Endothelial cell of umbilical vein (primary cell): ENCODE data around the gene LONP1. TPM values are rescaled to one million over a fixed set of nuclear protein-coding genes. Genes with fewer than 3 reads are reported as not detected.
A peak's percentile ranks its signal among the peaks of the same experiment; 100 is the strongest.

Experiments
- BruUV-seq: library from RNA; stranded (reverse); fragments of 400-500 nt; replicated peaks from 2 replicates; lab custom pipeline; 2021; lab: Mats Ljungman, UMichigan
- CTCF ChIA-PET: fragments of 300-600, 350-600 bp; sonication (Branson Sonifier 250); formaldehyde crosslinking; loops from one replicate; lab custom pipeline; 2021; ENCODE audit warnings: antibody characterized with exemption, inconsistent platforms; lab: Charles Lee
- POLR2A ChIA-PET: fragments of 300-600, 350-600 bp; sonication (Branson Sonifier 250); formaldehyde crosslinking; loops from one replicate; lab custom pipeline; 2021; ENCODE audit warnings: antibody characterized with exemption, inconsistent platforms; lab: Charles Lee
- DNase-seq: peaks from one replicate; pipeline ENCODE4 v3.0.0-alpha.2; 2011; ENCODE audit warnings: low read depth, low spot score
- FAIRE-seq: peaks from 2 replicates; lab custom pipeline; 2011; peaks lifted over from hg19 to GRCh38; lab: Jason Lieb, UNC
- H2AFZ ChIP-seq: 2 replicates; pipeline ENCODE4 v1.6.0; 2012; ENCODE audit warnings: low read depth, low read length, control low read depth, inconsistent platforms
- H3K27ac ChIP-seq: 2 replicates; pipeline ENCODE4 v1.5.1; 2011; ENCODE audit warnings: low read depth, mild to moderate bottlenecking, control low read depth, low read length, moderate library complexity; ENCODE audit not compliant: insufficient read depth
- H3K27me3 ChIP-seq, 2 experiments: 2 replicates each; pipeline versions ENCODE4 v1.6.0 to v1.6.1; 2011; ENCODE audit warnings: low read length in 2 of 2, mixed read lengths in 1 of 2; ENCODE audit not compliant: control insufficient read depth in 2 of 2, insufficient read depth in 2 of 2
- H3K36me3 ChIP-seq, 2 experiments: 2 replicates in 1 of 2; 3 replicates in 1 of 2; pipeline ENCODE4 v1.5.1; 2011; ENCODE audit warnings: low read length in 2 of 2, mild to moderate bottlenecking in 1 of 2, moderate library complexity in 1 of 2; ENCODE audit not compliant: control insufficient read depth in 2 of 2, insufficient read depth in 2 of 2; ENCODE audit errors: extremely low read depth in 1 of 2
- H3K4me1 ChIP-seq: 3 replicates; pipeline ENCODE4 v1.5.1; 2011; ENCODE audit warnings: mild to moderate bottlenecking, low read length; ENCODE audit not compliant: control insufficient read depth, insufficient read depth; ENCODE audit errors: extremely low read depth
- H3K4me2 ChIP-seq: 2 replicates; pipeline ENCODE4 v1.6.1; 2011; ENCODE audit warnings: low read length, control low read depth, mixed read lengths; ENCODE audit not compliant: insufficient read depth
- H3K4me3 ChIP-seq, 3 experiments: fragments of 200-600 bp in 1 of 3; sonication (generic), shearing (Covaris generic) in 1 of 3; replicated peaks in 1 of 3; 2 replicates each; pipeline ENCODE4 v1.5.1; 2011 to 2016; ENCODE audit warnings: control low read depth in 3 of 3, low read length in 3 of 3, mild to moderate bottlenecking in 2 of 3, inconsistent platforms in 1 of 3, low read depth in 1 of 3, moderate library complexity in 1 of 3; ENCODE audit not compliant: insufficient read depth in 1 of 3
- H3K79me2 ChIP-seq: 2 replicates; pipeline ENCODE4 v1.6.0; 2012; ENCODE audit warnings: low read length, inconsistent platforms; ENCODE audit not compliant: control insufficient read depth, insufficient read depth
- H3K9ac ChIP-seq: replicated peaks from 2 replicates; pipeline ENCODE3; 2011; ENCODE audit warnings: low read length, control low read depth; ENCODE audit not compliant: insufficient read depth; ENCODE audit errors: extremely low read depth
- H3K9me1 ChIP-seq: replicated peaks from 3 replicates; pipeline ENCODE4 v1.6.0; 2011; ENCODE audit warnings: mild to moderate bottlenecking, low read length; ENCODE audit not compliant: control insufficient read depth, insufficient read depth; ENCODE audit errors: extremely low read depth
- H3K9me3 ChIP-seq: replicated peaks from 2 replicates; pipeline ENCODE4 v1.5.1; 2012; ENCODE audit warnings: low read length, inconsistent platforms; ENCODE audit not compliant: control insufficient read depth, insufficient read depth
- H4K20me1 ChIP-seq: replicated peaks from 2 replicates; pipeline ENCODE3; 2011; ENCODE audit warnings: mild to moderate bottlenecking, low read length; ENCODE audit not compliant: control insufficient read depth, insufficient read depth; ENCODE audit errors: extremely low read depth
- EZH2 ChIP-seq: IDR thresholded peaks from 2 replicates; pipeline ENCODE4 v1.6.1; 2012; ENCODE audit warnings: borderline replicate concordance, low read depth, mild to moderate bottlenecking, moderate library complexity, low read length, inconsistent platforms; ENCODE audit not compliant: severe bottlenecking
- FOS ChIP-seq: IDR thresholded peaks from 2 replicates; pipeline ENCODE4 v1.6.1; 2011; ENCODE audit warnings: mild to moderate bottlenecking, low read length, moderate library complexity, borderline replicate concordance; ENCODE audit not compliant: insufficient read depth
- MAX ChIP-seq: IDR thresholded peaks from 2 replicates; pipeline ENCODE4 v1.6.1; 2011; ENCODE audit not compliant: insufficient read depth, insufficient read length
- MYC ChIP-seq: IDR thresholded peaks from one replicate; pipeline ENCODE4 v1.6.1; 2011; ENCODE audit warnings: mild to moderate bottlenecking, low read depth, low read length
- POLR2A ChIP-seq: IDR thresholded peaks from 2 replicates; pipeline ENCODE4 v1.6.1; 2012; ENCODE audit warnings: low read depth, mild to moderate bottlenecking, control low read depth, low read length
- dilution Hi-C: fragments of 300-500 bp; cut with MboI; formaldehyde crosslinking; loops from one replicate; pipeline ENCODE4 v1.15.0; 2019; ENCODE audit warnings: low sequenced_read_pairs; ENCODE audit not compliant: extremely low pct_ligation_motif_present
- intact Hi-C: fragments of 100-400 bp; cut with micrococcal nuclease; formaldehyde crosslinking; loops from one replicate; pipeline ENCODE4 v1.10.0; 2022
- polyA plus RNA-seq, 4 experiments: library from polyadenylated mRNA; depleted of rRNA in 3 of 4; stranded (reverse) in 3 of 4; unstranded in 1 of 4; fragments of >200 nt; gene quantifications; 2 replicates each; pipeline versions ENCODE4 v1.2.1 to v1.2.3, GENCODE V29; 2011 to 2012; ENCODE audit warnings: missing spikeins in 1 of 4
- total RNA-seq: library from RNA; stranded (reverse); gene quantifications from 2 replicates; pipeline ENCODE4 v1.2.3, GENCODE V29; 2021
- TF ChIP-seq, protein P1 (sequence below), 2 donors: IDR thresholded peaks; 1 replicate in 1 of 2; 2 replicates in 1 of 2; pipeline ENCODE4 v1.5.1; 2011; ENCODE audit warnings: low read length in 2 of 2, mild to moderate bottlenecking in 2 of 2, moderate library complexity in 2 of 2, control low read depth in 1 of 2, inconsistent platforms in 1 of 2, low read depth in 1 of 2; ENCODE audit not compliant: insufficient read depth in 1 of 2; ENCODE audit errors: extremely low read depth in 1 of 2

LONP1 gene
- total and polyA plus RNA-seq, 2 donors (not counting 3 experiments of a cell fraction or from before 2014, with no cell fraction given) = 70.0 to 95.7 TPM

DNA sequence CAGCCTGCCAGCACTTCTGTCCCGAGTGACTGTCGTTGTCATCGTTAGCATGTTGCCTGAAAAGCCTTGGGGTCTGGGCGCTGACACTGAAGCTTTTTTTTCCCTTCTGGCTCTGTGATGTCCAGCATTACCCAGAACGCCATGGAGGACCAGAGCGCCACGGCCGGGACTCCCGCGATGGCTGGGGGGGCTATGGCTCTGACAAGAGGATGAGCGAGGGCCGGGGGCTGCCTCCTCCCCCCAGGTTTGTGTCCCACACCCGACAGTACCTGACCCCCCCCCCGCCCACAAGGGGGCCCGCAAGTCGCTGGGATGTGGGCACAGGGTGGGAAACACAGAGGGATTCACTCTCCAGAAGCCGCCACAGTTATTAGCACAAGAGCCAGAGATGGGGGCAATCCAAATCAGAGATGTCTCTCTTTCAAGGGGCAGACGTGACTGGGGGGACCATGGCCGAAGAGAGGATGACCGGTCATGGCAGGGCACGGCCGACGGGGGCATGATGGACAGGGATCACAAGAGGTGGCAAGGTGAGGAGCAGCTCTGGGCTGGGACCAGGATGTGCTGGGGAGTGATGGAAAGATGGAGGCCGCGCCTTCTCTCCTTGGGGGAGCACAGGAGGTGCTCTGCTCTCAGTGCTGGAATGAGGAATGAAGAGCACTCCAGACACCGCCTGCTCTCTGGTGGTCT, 52.9 kb downstream of the LONP1 start:
- Histone ChIP-seq H3K27ac (no peak overlapping the region), H4K20me1 (no peaks in the 10 kb centered on the region), H3K36me3 (peaks cover 11 to 55% of the 10 kb centered on the region in 2 experiments), H3K79me2 (no peaks in the 10 kb centered on the region), H3K4me3 (no peak overlapping the region), H3K4me2 (no peak overlapping the region), H3K4me1 (no peaks in the 10 kb centered on the region), H3K9me1 (no peaks in the 10 kb centered on the region), H3K9ac (no peak overlapping the region), H3K9me3 (no peaks in the 10 kb centered on the region), H3K27me3 (no peaks in the 10 kb centered on the region), H2AFZ (no peak overlapping the region)
- DNase-seq (no peak), FAIRE-seq (no peak)
- no TSS peak for BruUV-seq
- ChIA-PET POLR2A (no interaction called here), CTCF (no interaction called here)
- no peak for TF ChIP-seq MYC
- intact Hi-C loops (no loop called here), dilution Hi-C loops (no loop called here)

DNA sequence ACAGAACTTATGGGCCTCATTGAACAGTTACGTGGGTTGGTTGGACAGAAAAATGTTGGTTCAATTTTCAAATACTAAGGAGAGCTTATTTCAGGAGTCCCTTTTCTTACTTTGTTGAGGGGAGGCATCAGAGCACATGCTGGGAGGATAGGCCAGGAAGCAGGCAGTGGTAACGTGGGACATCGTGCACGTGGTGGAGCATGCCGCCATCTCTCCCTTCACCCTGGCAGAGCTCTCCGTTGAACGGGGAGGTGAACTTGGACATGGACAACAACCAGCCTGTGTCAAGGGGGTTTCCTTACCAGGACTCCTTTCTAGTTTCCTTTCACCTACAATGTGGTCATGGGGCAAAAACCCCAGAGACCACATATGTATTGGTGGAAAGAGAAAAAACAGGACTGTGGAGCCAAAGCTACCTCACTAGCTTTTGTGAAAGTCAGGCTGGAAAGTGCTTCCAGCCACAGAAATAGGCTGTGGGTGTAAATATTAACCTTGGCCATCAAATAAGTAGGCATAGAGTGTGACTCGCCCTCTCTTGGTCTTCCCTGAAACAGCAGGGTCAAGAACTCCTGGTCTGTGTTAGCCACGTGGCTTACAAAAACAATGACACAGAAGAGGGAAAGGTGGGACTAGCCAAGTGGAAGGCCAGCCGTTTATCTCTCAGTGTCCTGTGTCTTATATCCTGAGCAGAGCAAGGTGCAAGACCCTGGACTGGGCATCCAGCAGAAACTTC, 54.0 kb downstream of the LONP1 start:
- H3K79me2 ChIP-seq = no peaks in the 10 kb centered on the region
- CTCF ChIA-PET = interaction anchor here (0.6 to 1.4 kb wide), 3 partner anchors 11 to 83 kb away, joined by 3 to 4 read pairs (median 4); no protein-coding TSS in a partner anchor
- FAIRE-seq (peak; percentile 83), DNase-seq (peak; percentile 59)
- TF ChIP-seq EZH2 (no peak), MYC (no peak), POLR2A (no peak), FOS (no peak), MAX (peak; percentile 54)
- TF ChIP-seq, protein P1, sequence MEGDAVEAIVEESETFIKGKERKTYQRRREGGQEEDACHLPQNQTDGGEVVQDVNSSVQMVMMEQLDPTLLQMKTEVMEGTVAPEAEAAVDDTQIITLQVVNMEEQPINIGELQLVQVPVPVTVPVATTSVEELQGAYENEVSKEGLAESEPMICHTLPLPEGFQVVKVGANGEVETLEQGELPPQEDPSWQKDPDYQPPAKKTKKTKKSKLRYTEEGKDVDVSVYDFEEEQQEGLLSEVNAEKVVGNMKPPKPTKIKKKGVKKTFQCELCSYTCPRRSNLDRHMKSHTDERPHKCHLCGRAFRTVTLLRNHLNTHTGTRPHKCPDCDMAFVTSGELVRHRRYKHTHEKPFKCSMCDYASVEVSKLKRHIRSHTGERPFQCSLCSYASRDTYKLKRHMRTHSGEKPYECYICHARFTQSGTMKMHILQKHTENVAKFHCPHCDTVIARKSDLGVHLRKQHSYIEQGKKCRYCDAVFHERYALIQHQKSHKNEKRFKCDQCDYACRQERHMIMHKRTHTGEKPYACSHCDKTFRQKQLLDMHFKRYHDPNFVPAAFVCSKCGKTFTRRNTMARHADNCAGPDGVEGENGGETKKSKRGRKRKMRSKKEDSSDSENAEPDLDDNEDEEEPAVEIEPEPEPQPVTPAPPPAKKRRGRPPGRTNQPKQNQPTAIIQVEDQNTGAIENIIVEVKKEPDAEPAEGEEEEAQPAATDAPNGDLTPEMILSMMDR (IDR thresholded peaks at IDR 0.05; ENCODE audit: extremely low read depth in 1 of 2, insufficient read depth in 1 of 2, low read depth in 1 of 2, low read length in 2 of 2) = peak in 1 of 2 donors; percentile 12
- no peaks in the 10 kb centered on the region for H3K9me3 ChIP-seq
- no peak overlapping the region for H3K4me3 ChIP-seq
- no peak overlapping the region for H3K27ac ChIP-seq
- intact Hi-C loops = no loop called here
- dilution Hi-C loops = no loop called here
- peaks cover 17 to 60% of the 10 kb centered on the region in 2 experiments for H3K36me3 ChIP-seq
- POLR2A ChIA-PET = no interaction called here
- H3K27me3 ChIP-seq = no peaks in the 10 kb centered on the region
- H3K4me1 ChIP-seq = no peaks in the 10 kb centered on the region
- no peaks in the 10 kb centered on the region for H3K9me1 ChIP-seq
- no peak overlapping the region for H3K4me2 ChIP-seq
- H3K9ac ChIP-seq = no peak overlapping the region
- no TSS peak for BruUV-seq
- H4K20me1 ChIP-seq = no peaks in the 10 kb centered on the region
- H2AFZ ChIP-seq = no peak overlapping the region
